GM12872 (cell line): Measurements from ENCODE around the gene GAB2.

Experiments used
- TF ChIP-seq, protein P1 (sequence below): IDR thresholded peaks from 3 replicates; pipeline ENCODE4 v1.5.1; 2011; ENCODE audit warnings: low read depth, mild to moderate bottlenecking, low read length, moderate library complexity; ENCODE audit not compliant: insufficient read depth

Gene GAB2

DNA sequence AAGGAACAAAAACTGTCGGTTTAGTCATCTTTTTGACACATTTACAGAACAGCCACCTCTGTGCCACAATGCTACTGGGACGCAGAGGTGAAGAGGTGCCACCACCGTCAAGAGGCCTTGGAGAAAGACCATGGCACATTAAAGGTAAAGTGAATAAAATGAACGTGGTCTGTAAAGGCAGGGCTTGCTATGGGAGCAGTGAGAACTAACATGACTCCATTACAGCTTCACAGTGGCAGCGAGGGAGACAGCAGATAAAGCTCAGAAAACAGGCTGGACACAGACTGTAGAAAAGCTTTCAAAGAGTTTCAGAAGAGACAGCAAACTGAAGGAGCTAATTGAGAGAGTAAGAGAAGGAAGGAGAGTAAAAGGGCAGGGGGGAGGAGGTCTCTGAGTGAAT lies 102.9 kb downstream of the GAB2 start:
- TF ChIP-seq, protein P1, sequence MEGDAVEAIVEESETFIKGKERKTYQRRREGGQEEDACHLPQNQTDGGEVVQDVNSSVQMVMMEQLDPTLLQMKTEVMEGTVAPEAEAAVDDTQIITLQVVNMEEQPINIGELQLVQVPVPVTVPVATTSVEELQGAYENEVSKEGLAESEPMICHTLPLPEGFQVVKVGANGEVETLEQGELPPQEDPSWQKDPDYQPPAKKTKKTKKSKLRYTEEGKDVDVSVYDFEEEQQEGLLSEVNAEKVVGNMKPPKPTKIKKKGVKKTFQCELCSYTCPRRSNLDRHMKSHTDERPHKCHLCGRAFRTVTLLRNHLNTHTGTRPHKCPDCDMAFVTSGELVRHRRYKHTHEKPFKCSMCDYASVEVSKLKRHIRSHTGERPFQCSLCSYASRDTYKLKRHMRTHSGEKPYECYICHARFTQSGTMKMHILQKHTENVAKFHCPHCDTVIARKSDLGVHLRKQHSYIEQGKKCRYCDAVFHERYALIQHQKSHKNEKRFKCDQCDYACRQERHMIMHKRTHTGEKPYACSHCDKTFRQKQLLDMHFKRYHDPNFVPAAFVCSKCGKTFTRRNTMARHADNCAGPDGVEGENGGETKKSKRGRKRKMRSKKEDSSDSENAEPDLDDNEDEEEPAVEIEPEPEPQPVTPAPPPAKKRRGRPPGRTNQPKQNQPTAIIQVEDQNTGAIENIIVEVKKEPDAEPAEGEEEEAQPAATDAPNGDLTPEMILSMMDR = no peak

DNA sequence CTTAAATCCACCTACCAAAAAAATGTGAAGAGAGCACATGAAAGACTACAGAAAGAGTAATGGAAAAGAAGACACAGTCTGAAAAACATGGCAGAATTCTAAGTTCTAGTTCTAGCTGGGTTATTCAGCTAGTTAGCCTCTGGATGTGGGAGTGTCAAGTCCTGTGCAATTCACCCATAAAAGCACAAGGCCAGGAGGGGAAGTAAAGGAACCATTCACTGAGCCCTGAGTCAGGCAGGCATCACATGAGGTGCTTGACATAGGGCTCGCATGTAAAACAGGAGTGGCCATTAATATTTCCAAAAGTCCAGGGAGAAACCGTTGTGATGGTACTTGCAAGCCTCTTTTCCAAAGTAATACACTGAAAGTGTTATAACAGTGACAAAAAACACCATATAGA lies 103.7 kb downstream of the GAB2 start:
- TF ChIP-seq, protein P1 = no peak

DNA sequence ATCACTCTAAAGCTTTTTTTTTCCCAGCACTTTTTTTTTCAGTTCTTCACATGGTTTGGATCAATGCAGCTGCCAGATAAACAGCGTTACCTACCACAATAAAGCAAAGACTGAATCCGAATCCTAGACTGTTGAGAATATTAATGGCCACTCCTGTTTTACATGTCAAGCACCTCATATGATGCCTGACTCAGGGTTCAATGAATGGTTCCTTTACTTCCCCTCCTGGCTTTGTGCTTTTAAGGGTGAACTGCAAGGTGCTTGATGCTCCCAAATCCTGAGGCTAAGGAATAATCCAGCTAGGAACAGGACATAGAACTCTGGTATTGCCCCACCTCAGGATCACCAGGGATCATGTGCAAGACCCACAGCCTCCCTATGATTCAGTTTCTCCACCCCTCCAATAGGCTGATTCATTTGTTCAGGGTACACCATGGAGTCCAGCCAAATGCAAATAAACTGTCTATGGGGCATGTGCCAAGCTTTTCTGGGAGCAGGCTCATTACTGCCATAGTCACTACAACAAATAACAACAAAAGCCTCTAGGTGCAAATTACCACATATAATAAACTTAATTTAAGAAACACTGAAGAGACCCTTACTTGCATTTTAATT lies 104.3 kb downstream of the GAB2 start:
- TF ChIP-seq, protein P1 = no peak

DNA sequence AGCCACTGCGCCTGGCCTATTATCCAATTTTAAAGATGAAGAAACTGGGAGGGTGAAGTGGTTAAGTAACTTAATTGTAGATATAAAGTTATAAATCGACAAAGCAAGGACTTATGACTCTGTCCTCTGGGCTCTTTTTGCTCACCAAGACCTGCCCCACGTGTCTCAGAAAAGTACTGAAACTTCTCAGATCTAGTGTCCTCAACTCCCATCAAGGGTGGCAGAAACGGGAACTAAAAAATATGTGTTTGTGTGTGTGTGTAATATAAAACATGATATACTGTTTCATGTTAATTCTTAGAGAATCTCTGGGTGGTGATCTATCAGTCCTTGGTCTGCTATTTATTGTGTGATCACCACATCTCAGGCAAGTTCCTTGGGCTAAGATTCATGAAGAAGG lies 104.9 kb downstream of the GAB2 start:
- TF ChIP-seq, protein P1 = no peak

DNA sequence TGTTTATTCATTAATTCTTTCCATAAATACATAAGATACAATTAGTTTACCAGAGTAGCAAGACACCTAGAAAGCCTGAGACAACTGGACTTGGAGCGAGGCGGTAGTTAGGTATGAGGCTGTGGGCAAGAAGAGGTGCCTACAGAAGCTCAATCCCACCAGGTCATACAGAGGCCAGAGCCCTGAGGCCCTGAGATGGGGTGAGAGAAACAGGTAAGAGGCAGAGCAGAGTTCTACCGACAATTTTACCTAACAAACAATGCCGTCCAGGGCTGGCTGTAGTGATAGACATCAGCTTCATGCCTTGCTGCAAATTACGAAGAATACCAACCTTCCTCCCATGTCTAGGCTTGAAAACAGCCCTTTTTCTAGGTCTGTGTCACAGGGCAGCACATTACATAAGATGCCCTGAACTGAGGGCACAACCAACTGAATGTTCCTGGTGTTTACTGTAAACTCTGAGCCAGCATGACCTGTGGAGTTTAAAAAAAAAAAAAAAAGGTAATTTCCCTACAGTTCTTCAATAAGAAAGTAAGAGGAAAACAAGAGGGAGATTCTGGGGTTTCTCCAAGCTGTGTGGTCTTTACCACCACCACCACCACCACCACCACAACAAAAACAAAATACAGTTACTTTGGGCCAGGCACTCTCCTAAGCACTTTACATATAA lies 105.8 kb downstream of the GAB2 start:
- TF ChIP-seq, protein P1 = no peak

DNA sequence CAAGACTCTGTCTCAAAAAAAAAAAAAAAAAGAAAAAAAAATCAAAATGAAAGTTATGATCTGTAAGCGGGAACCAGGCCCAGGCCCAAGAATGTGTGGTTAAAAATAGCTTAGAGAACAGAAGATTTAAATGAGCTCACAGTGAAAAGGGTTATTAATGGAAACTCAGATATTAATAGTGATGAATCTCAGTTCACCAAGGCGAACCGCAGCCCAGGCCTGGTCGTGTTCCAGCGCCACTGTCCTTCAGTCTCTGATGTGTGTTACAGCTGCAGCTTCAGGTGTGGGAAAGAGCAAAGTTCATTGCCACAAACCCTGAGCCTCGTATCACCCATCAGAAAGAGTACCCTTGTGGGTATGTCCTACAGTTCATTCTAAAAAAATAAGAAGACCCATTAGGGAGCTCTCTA lies 107.1 kb downstream of the GAB2 start:
- TF ChIP-seq, protein P1 = no peak

DNA sequence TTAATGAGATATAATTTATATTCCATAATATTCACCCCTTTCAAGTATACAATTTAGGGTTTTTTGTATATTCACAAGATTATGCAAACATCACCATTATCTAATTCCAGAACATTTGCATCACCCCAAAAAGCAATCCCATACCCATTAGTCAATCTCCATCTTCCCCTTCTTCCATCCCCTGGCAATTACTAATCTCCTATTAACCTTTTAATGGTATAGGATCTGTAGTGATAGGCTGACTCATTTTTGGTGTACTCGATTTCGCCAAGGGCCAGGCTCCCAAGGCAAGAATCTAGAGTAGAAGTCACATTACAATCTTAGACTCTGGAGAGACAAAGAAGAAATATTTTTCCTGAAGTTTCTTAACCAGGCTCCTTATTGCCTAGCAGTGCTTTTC lies 113.4 kb downstream of the GAB2 start:
- TF ChIP-seq, protein P1 = no peak
